Prostate gland (tissue), 2 donors: ENCODE data around the gene NUMA1.

ENCODE experiments used
- POLR2A ChIP-seq: fragments of 450-650 bp; IDR thresholded peaks from one replicate; pipeline ENCODE4 v1.6.1; 2016; ENCODE audit warnings: antibody characterized with exemption, mild to moderate bottlenecking
- POLR2AphosphoS5 ChIP-seq: sonication (generic); formaldehyde crosslinking; IDR thresholded peaks from one replicate; pipeline ENCODE4 v1.6.1; 2017; ENCODE audit warnings: antibody characterized with exemption
- TF ChIP-seq, protein P1 (sequence below), 4 experiments: fragments of 200-600 bp in 2 of 4; fragments of 450-650 bp in 2 of 4; sonication (generic) in 2 of 4; IDR thresholded peaks; 1 replicate in 3 of 4; 2 replicates in 1 of 4; pipeline ENCODE4 v1.5.1; 2016 to 2019; ENCODE audit warnings: antibody characterized with exemption in 4 of 4, mild to moderate bottlenecking in 2 of 4, moderate library complexity in 2 of 4

DNA sequence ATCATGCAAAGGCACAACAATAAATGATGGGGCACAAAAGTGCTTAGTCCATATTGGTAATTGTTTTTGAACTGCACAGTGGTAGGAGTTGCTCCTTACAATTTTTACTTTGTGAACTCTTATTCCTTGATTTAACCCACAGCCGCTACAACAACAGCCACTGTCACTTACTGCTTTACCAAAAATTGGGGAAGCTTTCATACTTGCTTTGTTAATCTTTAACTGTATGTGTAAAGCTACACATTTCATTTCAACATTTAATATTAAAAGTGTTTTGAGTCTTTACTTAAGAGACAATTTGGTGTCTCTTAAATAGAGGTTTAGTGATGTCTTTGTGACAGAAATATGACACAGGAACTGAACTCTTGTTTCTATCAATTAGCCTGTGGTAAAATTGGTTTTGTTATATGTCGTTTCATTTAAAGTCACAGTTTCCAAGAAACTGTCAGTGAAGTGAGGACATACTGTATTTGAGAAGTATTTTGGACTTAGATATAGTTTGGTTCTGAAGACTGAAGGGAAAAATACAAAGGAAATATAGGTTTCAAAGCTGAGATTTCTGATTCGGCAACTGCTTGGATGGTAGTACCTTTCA, 88.1 kb downstream of the NUMA1 start:
- TF ChIP-seq, protein P1, sequence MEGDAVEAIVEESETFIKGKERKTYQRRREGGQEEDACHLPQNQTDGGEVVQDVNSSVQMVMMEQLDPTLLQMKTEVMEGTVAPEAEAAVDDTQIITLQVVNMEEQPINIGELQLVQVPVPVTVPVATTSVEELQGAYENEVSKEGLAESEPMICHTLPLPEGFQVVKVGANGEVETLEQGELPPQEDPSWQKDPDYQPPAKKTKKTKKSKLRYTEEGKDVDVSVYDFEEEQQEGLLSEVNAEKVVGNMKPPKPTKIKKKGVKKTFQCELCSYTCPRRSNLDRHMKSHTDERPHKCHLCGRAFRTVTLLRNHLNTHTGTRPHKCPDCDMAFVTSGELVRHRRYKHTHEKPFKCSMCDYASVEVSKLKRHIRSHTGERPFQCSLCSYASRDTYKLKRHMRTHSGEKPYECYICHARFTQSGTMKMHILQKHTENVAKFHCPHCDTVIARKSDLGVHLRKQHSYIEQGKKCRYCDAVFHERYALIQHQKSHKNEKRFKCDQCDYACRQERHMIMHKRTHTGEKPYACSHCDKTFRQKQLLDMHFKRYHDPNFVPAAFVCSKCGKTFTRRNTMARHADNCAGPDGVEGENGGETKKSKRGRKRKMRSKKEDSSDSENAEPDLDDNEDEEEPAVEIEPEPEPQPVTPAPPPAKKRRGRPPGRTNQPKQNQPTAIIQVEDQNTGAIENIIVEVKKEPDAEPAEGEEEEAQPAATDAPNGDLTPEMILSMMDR (IDR thresholded peaks at IDR 0.05): no peak
- TF ChIP-seq POLR2A (no peak), POLR2AphosphoS5 (no peak)
